H1 (cell line): ENCODE measurements around the gene SLC24A1. TPM values are rescaled to one million over a fixed set of nuclear protein-coding genes. Genes with fewer than 3 reads are reported as not detected.

Source experiments
- CTCF ChIA-PET: fragments of 300-600 bp; sonication (Branson Sonifier 250); formaldehyde crosslinking; loops from one replicate; lab custom pipeline; 2021; ENCODE audit not compliant: partially characterized antibody; lab: Charles Lee
- POLR2A ChIA-PET: fragments of 300-600 bp; sonication (Branson Sonifier 250); formaldehyde crosslinking; loops from one replicate; lab custom pipeline; 2021; ENCODE audit warnings: inconsistent platforms; ENCODE audit not compliant: partially characterized antibody; lab: Charles Lee
- DNase-seq, 2 experiments: peaks; one replicate each; pipeline versions ENCODE4 v3.0.0 to v3.0.0-alpha.2; 2010 to 2022; ENCODE audit warnings: low spot score in 2 of 2, low read depth in 1 of 2, mixed read lengths in 1 of 2
- FAIRE-seq: peaks from 2 replicates; lab custom pipeline; 2011; peaks lifted over from hg19 to GRCh38; lab: Jason Lieb, UNC
- H2AFZ ChIP-seq: 2 replicates; pipeline ENCODE4 v1.8.1; 2012; ENCODE audit warnings: low read length, inconsistent platforms
- H2AK5ac ChIP-seq: 2 replicates; pipeline ENCODE4 v1.6.1; 2013; ENCODE audit warnings: low read depth, low read length
- H2BK120ac ChIP-seq: replicated peaks from 2 replicates; pipeline ENCODE3; 2013; ENCODE audit warnings: low read depth, low read length, inconsistent platforms
- H2BK12ac ChIP-seq: 2 replicates; pipeline ENCODE4 v1.6.1; 2013; ENCODE audit warnings: low read depth, low read length
- H2BK15ac ChIP-seq: 2 replicates; pipeline ENCODE4 v1.6.1; 2013; ENCODE audit warnings: low read length
- H2BK20ac ChIP-seq: 2 replicates; pipeline ENCODE4 v1.6.1; 2013; ENCODE audit warnings: low read length
- H2BK5ac ChIP-seq: 2 replicates; pipeline ENCODE4 v1.6.1; 2013; ENCODE audit warnings: low read depth, low read length
- H3K14ac ChIP-seq: 2 replicates; pipeline ENCODE4 v1.6.1; 2013; ENCODE audit warnings: inconsistent platforms; ENCODE audit not compliant: insufficient read length
- H3K18ac ChIP-seq: 2 replicates; pipeline ENCODE4 v1.6.1; 2013; ENCODE audit warnings: low read length; ENCODE audit errors: extremely low read depth
- H3K23ac ChIP-seq: 2 replicates; pipeline ENCODE4 v1.6.1; 2013; ENCODE audit warnings: inconsistent platforms; ENCODE audit not compliant: insufficient read length
- H3K23me2 ChIP-seq: 2 replicates; pipeline ENCODE4 v1.6.1; 2013; ENCODE audit warnings: low read depth, low read length
- H3K27ac ChIP-seq: 2 replicates; pipeline ENCODE4 v1.6.1; 2011; ENCODE audit warnings: low read depth, low read length, inconsistent platforms
- H3K27me3 ChIP-seq, 4 experiments: replicated peaks in 1 of 4; 1 replicate in 1 of 4; 2 replicates in 3 of 4; pipeline versions ENCODE4 v1.6.1 to v1.8.1; 2011 to 2013; ENCODE audit warnings: low read length in 3 of 4, mild to moderate bottlenecking in 3 of 4, inconsistent platforms in 2 of 4, mixed read lengths in 2 of 4, moderate library complexity in 1 of 4; ENCODE audit not compliant: control insufficient read depth in 3 of 4, insufficient read depth in 3 of 4; ENCODE audit errors: extremely low read depth in 1 of 4
- H3K36me3 ChIP-seq, 4 experiments: 2 replicates each; pipeline versions ENCODE4 v1.6.1 to v1.8.1; 2011 to 2013; ENCODE audit warnings: mild to moderate bottlenecking in 4 of 4, low read length in 3 of 4, moderate library complexity in 2 of 4, control low read depth in 1 of 4, inconsistent platforms in 1 of 4; ENCODE audit not compliant: insufficient read depth in 4 of 4, control insufficient read depth in 2 of 4
- H3K4ac ChIP-seq: replicated peaks from 2 replicates; pipeline ENCODE3; 2013; ENCODE audit warnings: low read length, low read depth, mixed read lengths, inconsistent platforms; ENCODE audit not compliant: insufficient read length
- H3K4me1 ChIP-seq, 4 experiments: replicated peaks in 1 of 4; 1 replicate in 1 of 4; 2 replicates in 3 of 4; pipeline versions ENCODE4 v1.6.1 to v1.8.1; 2011 to 2013; ENCODE audit warnings: low read length in 3 of 4, inconsistent platforms in 2 of 4, mixed read lengths in 1 of 4; ENCODE audit not compliant: insufficient read depth in 4 of 4, control insufficient read depth in 3 of 4
- H3K4me2 ChIP-seq, 2 experiments: 2 replicates each; pipeline versions ENCODE4 v1.6.1 to v1.8.1; 2011 to 2013; ENCODE audit warnings: low read depth in 2 of 2, low read length in 2 of 2, control low read depth in 1 of 2, inconsistent platforms in 1 of 2, mild to moderate bottlenecking in 1 of 2; ENCODE audit not compliant: insufficient read depth in 1 of 2
- H3K4me3 ChIP-seq, 4 experiments: fragments of 200-600, 300-600 bp in 1 of 4; sonication (generic), shearing (Covaris generic), sonication (Bioruptor Twin) in 1 of 4; 2 replicates each; pipeline versions ENCODE4 v1.5.1 to v1.8.1; 2011 to 2016; ENCODE audit warnings: low read length in 4 of 4, low read depth in 3 of 4, control low read depth in 2 of 4, inconsistent platforms in 2 of 4, mild to moderate bottlenecking in 2 of 4, mixed read lengths in 1 of 4, moderate library complexity in 1 of 4; ENCODE audit not compliant: insufficient read depth in 2 of 4; ENCODE audit errors: extremely low read depth in 1 of 4
- H3K56ac ChIP-seq: replicated peaks from 2 replicates; pipeline ENCODE3; 2013; ENCODE audit warnings: low read depth, mild to moderate bottlenecking, mixed read lengths, low read length, inconsistent platforms; ENCODE audit not compliant: insufficient read length
- H3K79me1 ChIP-seq: 2 replicates; pipeline ENCODE4 v1.6.1; 2013; ENCODE audit warnings: low read depth, low read length, control low read depth
- H3K79me2 ChIP-seq, 2 experiments: 2 replicates each; pipeline versions ENCODE4 v1.6.1 to v1.8.1; 2012 to 2013; ENCODE audit warnings: low read length in 2 of 2, mild to moderate bottlenecking in 2 of 2, inconsistent platforms in 1 of 2; ENCODE audit not compliant: insufficient read depth in 2 of 2, control insufficient read depth in 1 of 2
- H3K9ac ChIP-seq, 4 experiments: replicated peaks in 1 of 4; 1 replicate in 1 of 4; 2 replicates in 3 of 4; pipeline versions ENCODE4 v1.6.1 to v1.8.1; 2011 to 2013; ENCODE audit warnings: low read depth in 3 of 4, low read length in 3 of 4, control low read depth in 2 of 4, mild to moderate bottlenecking in 2 of 4, moderate library complexity in 2 of 4, inconsistent platforms in 1 of 4; ENCODE audit errors: extremely low read depth in 1 of 4
- H3K9me3 ChIP-seq, 2 experiments: 2 replicates each; pipeline versions ENCODE4 v1.6.1 to v1.8.1; 2012 to 2013; ENCODE audit warnings: mild to moderate bottlenecking in 2 of 2, moderate library complexity in 2 of 2, control low read depth in 1 of 2, inconsistent platforms in 1 of 2, low read depth in 1 of 2, low read length in 1 of 2, mixed read lengths in 1 of 2; ENCODE audit not compliant: insufficient read depth in 2 of 2
- H4K20me1 ChIP-seq, 2 experiments: replicated peaks in 1 of 2; 2 replicates each; pipeline versions ENCODE3 to v1.8.1; 2011 to 2013; ENCODE audit warnings: inconsistent platforms in 2 of 2, low read length in 2 of 2, mild to moderate bottlenecking in 1 of 2; ENCODE audit not compliant: insufficient read depth in 2 of 2, control insufficient read depth in 1 of 2
- H4K5ac ChIP-seq: 2 replicates; pipeline ENCODE4 v1.6.1; 2013; ENCODE audit warnings: low read length, low read depth, mixed read lengths, inconsistent platforms; ENCODE audit not compliant: insufficient read length
- H4K8ac ChIP-seq: 2 replicates; pipeline ENCODE4 v1.8.0; 2013; ENCODE audit warnings: mild to moderate bottlenecking, moderate library complexity, low read length, inconsistent platforms; ENCODE audit not compliant: insufficient read depth; ENCODE audit errors: extremely low read depth
- H4K91ac ChIP-seq: replicated peaks from 2 replicates; pipeline ENCODE3; 2013; ENCODE audit warnings: low read length, mixed read lengths, inconsistent platforms; ENCODE audit not compliant: insufficient read length
- CEBPB ChIP-seq: IDR thresholded peaks from 2 replicates; pipeline ENCODE4 v1.6.1; 2012; ENCODE audit warnings: low read depth, low read length
- CHD2 ChIP-seq: IDR thresholded peaks from 2 replicates; pipeline ENCODE4 v1.6.1; 2012; ENCODE audit warnings: low read length, improper control_type of control experiment
- EZH2 ChIP-seq: fragments of 200-600 bp; sonication (generic); IDR thresholded peaks from 2 replicates; pipeline ENCODE4 v1.7.1; 2012; ENCODE audit warnings: low read depth, mild to moderate bottlenecking, moderate library complexity, low read length, inconsistent platforms; ENCODE audit not compliant: severe bottlenecking
- KDM1A ChIP-seq: fragments of 200-600, 300-600 bp; sonication (generic); IDR thresholded peaks from 2 replicates; pipeline ENCODE4 v1.7.1; 2016; ENCODE audit warnings: mild to moderate bottlenecking, low read length, borderline replicate concordance
- POU5F1 ChIP-seq: IDR thresholded peaks from 2 replicates; pipeline ENCODE4 v1.6.1; 2011; ENCODE audit warnings: low read depth, mild to moderate bottlenecking, low read length, moderate library complexity
- RBBP5 ChIP-seq: IDR thresholded peaks from 2 replicates; pipeline ENCODE4 v1.7.1; 2012; ENCODE audit warnings: low read depth, mild to moderate bottlenecking, inconsistent platforms, low read length, moderate library complexity, borderline replicate concordance
- RFX5 ChIP-seq: IDR thresholded peaks from 2 replicates; pipeline ENCODE4 v1.6.1; 2011; ENCODE audit warnings: low read depth, low read length, improper control_type of control experiment, borderline replicate concordance
- SUZ12 ChIP-seq: fragments of 200-600 bp; sonication (generic); IDR thresholded peaks from 2 replicates; pipeline ENCODE4 v1.6.1; 2012; ENCODE audit warnings: mild to moderate bottlenecking, inconsistent platforms, low read length, moderate library complexity, mixed read lengths
- TAF7 ChIP-seq: optimal IDR thresholded peaks from 2 replicates; pipeline ENCODE3; 2011; ENCODE audit warnings: low read depth, mild to moderate bottlenecking, inconsistent platforms, low read length, moderate library complexity, borderline replicate concordance
- TBP ChIP-seq: IDR thresholded peaks from 2 replicates; pipeline ENCODE4 v1.6.1; 2011; ENCODE audit warnings: low read depth, low read length, improper control_type of control experiment
- TCF12 ChIP-seq: IDR thresholded peaks from 2 replicates; pipeline ENCODE4 v1.6.1; 2011; ENCODE audit warnings: low read depth, mild to moderate bottlenecking, low read length
- ZNF274 ChIP-seq: IDR thresholded peaks from 2 replicates; pipeline ENCODE4 v1.7.0; 2012; ENCODE audit warnings: low read length, borderline replicate concordance; ENCODE audit errors: extremely low read depth
- WGBS, 2 experiments: shearing (Covaris generic) in 1 of 2; methylation state at CpG; one replicate each; pipeline versions ENCODE4 v1.1.6 to v1.1.7; 2013 to 2015; ENCODE audit warnings: low lambda C conversion rate in 2 of 2, mixed read lengths in 2 of 2, inconsistent platforms in 1 of 2, low coverage in 1 of 2, missing lambda C conversion rate in 1 of 2; ENCODE audit not compliant: insufficient replicate concordance in 2 of 2, insufficient coverage in 1 of 2, insufficient read length in 1 of 2; ENCODE audit errors: extremely low coverage in 1 of 2, missing lambda C conversion rate in 1 of 2; 5-methylcytosine and 5-hydroxymethylcytosine counted together
- polyA plus RNA-seq, 7 experiments: library from polyadenylated mRNA; depleted of rRNA in 3 of 7; stranded (reverse) in 5 of 7; unstranded in 2 of 7; fragments of >200 nt in 5 of 7; fragments of 200-250 nt in 2 of 7; gene quantifications; 1 replicate in 5 of 7; 2 replicates in 1 of 7; 4 replicates in 1 of 7; pipeline versions ENCODE4 v1.2.1 to v1.2.3, GENCODE V29; 2011 to 2013; ENCODE audit warnings: missing spikeins in 2 of 7, mixed read lengths in 2 of 7
- total RNA-seq: library from RNA; stranded (reverse); fragmentation: NEBNext Ultra II Directional; extraction: Animal tissue kit (Norgen Biotek cat#: 25700); gene quantifications from 2 replicates; pipeline ENCODE4 v1.2.1, GENCODE V29; 2021

Gene SLC24A1
- total and polyA plus RNA-seq, 2 of the 8 experiments (the other 6 are each of a cell fraction or from before 2014, with no cell fraction given): 4.9 to 6.6 TPM

DNA sequence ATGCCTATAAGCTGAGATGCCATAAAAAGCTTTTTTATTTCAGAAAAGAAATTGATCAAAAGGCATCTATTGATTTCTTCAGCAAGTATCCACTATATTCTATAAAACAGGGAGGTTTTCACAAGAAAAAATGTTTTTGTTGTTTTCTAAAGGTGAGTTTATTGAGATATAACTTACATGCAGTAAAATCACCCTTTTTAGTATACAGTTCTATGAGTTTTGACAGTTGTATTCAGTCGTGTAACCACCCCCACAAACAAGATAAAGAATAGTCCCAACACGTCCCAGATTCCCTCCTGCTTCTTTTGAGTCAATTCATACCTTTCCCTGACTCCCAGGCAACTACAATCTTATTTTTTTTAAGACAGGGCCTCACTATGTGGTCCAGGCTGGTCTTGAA lies 18.6 kb upstream of the SLC24A1 start:
- Histone ChIP-seq H3K23ac (no peak overlapping the region), H3K4ac (no peak overlapping the region), H4K8ac (no peak overlapping the region), H3K18ac (no peak overlapping the region), H2BK120ac (no peak overlapping the region), H3K79me1 (no peaks in the 10 kb centered on the region), H4K20me1 (peaks cover 0 to 2% of the 10 kb centered on the region in 2 experiments), H2AFZ (no peak overlapping the region), H2BK20ac (no peak overlapping the region), H4K5ac (no peak overlapping the region), H3K27me3 (no peaks in the 10 kb centered on the region), H3K14ac (no peak overlapping the region), H3K4me2 (no peak overlapping the region), H3K4me1 (no peaks in the 10 kb centered on the region), H3K23me2 (no peaks in the 10 kb centered on the region), H3K79me2 (peaks cover 0 to 13% of the 10 kb centered on the region in 2 experiments; a peak in 2 of 4 replicates), H3K56ac (no peak overlapping the region), H3K4me3 (no peak overlapping the region), H3K36me3 (peaks cover 2 to 46% (median 17%) of the 10 kb centered on the region in 4 experiments; a peak in 6 of 8 replicates), H2BK15ac (no peak overlapping the region), H3K9me3 (no peaks in the 10 kb centered on the region), H2AK5ac (no peak overlapping the region), H3K27ac (no peak overlapping the region), H2BK12ac (no peak overlapping the region), H4K91ac (no peak overlapping the region), H2BK5ac (no peak overlapping the region), H3K9ac (no peak overlapping the region)
- POLR2A ChIA-PET: interaction anchor here (0.6 kb wide), 2 partner anchors 307 to 709 kb away, joined by 3 read pairs; no protein-coding TSS in a partner anchor
- FAIRE-seq: no peak
- 77% methylated on average over 2 of the region's 2 CpGs; no CpG with 5 or more reads in 1 of the 2 experiments for WGBS, 2 experiments
- no peak for DNase-seq
- CTCF ChIA-PET: no interaction called here
- TF ChIP-seq TAF7 (no peak), TCF12 (no peak), ZNF274 (no peak), RFX5 (no peak), EZH2 (no peak), POU5F1 (no peak), CHD2 (no peak), SUZ12 (no peak), TBP (no peak), RBBP5 (no peak), KDM1A (no peak), CEBPB (no peak)
